K562 (cell line): ENCODE results near the gene AGRP. TPM values are rescaled to one million over a fixed set of nuclear protein-coding genes. Genes with fewer than 3 reads are reported as not detected.

Experiments
- ATF7 ChIP-seq: fragments of 450-650 bp; IDR thresholded peaks from 2 replicates; pipeline ENCODE4 v1.7.1; 2014; ENCODE audit warnings: mild to moderate bottlenecking, moderate library complexity
- BHLHE40 ChIP-seq: IDR thresholded peaks from 2 replicates; pipeline ENCODE4 v1.6.1; 2011; ENCODE audit warnings: low read length, improper control_type of control experiment
- CREB3L1 ChIP-seq: fragments of 450-650 bp; IDR thresholded peaks from 2 replicates; pipeline ENCODE4 v1.6.1; 2014; ENCODE audit warnings: low read depth, mild to moderate bottlenecking, moderate library complexity, borderline replicate concordance
- DMBX1 ChIP-seq: fragments of 250-450 bp; sonication (Bioruptor Pico); IDR thresholded peaks from 2 replicates; pipeline ENCODE4 v1.8.0; 2022; ENCODE audit warnings: inconsistent platforms, mild to moderate bottlenecking, moderate library complexity, borderline replicate concordance
- E2F8 ChIP-seq: fragments of 450-650 bp; IDR thresholded peaks from 2 replicates; pipeline ENCODE4 v1.7.1; 2018; ENCODE audit warnings: mild to moderate bottlenecking, low read depth; ENCODE audit not compliant: partially characterized antibody
- ESRRA ChIP-seq: fragments of 450-650 bp; IDR thresholded peaks from 2 replicates; pipeline ENCODE4 v1.6.1; 2014; ENCODE audit warnings: low read depth, mild to moderate bottlenecking, moderate library complexity, borderline replicate concordance
- ETV1 ChIP-seq: fragments of 450-650 bp; conservative IDR thresholded peaks from 2 replicates; pipeline ENCODE4 v1.6.1; 2016; ENCODE audit warnings: missing genetic modification characterization, control low read depth, low read depth, missing compliant biosample characterization
- JUN ChIP-seq, 2 experiments: sonication (generic) in 1 of 2; formaldehyde crosslinking in 1 of 2; IDR thresholded peaks; 2 replicates each; pipeline versions ENCODE4 v1.6.1 to v1.8.0; 2012 to 2022; ENCODE audit warnings: borderline replicate concordance in 2 of 2, mild to moderate bottlenecking in 2 of 2, improper control_type of control experiment in 1 of 2, low read depth in 1 of 2, low read length in 1 of 2, missing genetic modification reagents in 1 of 2
- JUNB ChIP-seq: fragments of 450-650 bp; formaldehyde crosslinking; conservative IDR thresholded peaks from 2 replicates; pipeline ENCODE4 v1.4.0; 2020; ENCODE audit warnings: mild to moderate bottlenecking
- KAT8 ChIP-seq: fragments of 450-650 bp; IDR thresholded peaks from 2 replicates; pipeline ENCODE4 v1.6.1; 2016; ENCODE audit warnings: low read depth, mild to moderate bottlenecking
- MAX ChIP-seq: sonication (generic); formaldehyde crosslinking; IDR thresholded peaks from 2 replicates; pipeline ENCODE4 v1.9.0; 2022; ENCODE audit warnings: mild to moderate bottlenecking, missing genetic modification reagents
- NEUROD1 ChIP-seq: fragments of 150-350 bp; IDR thresholded peaks from 2 replicates; pipeline ENCODE4 v1.6.1; 2014; ENCODE audit warnings: borderline replicate concordance, low read length, low read depth; ENCODE audit not compliant: partially characterized antibody
- SOX6 ChIP-seq: fragments of 450-650 bp; IDR thresholded peaks from 2 replicates; pipeline ENCODE4 v1.6.1; 2014; ENCODE audit warnings: mild to moderate bottlenecking
- TCF7L2 ChIP-seq: fragments of 150-350 bp; IDR thresholded peaks from 2 replicates; pipeline ENCODE4 v1.6.1; 2016; ENCODE audit warnings: low read depth, mild to moderate bottlenecking, low read length, moderate library complexity
- TFAM ChIP-seq: fragments of 250-450 bp; sonication (Bioruptor Pico); conservative IDR thresholded peaks from 2 replicates; pipeline ENCODE4 v1.5.0; 2021; ENCODE audit warnings: mild to moderate bottlenecking, moderate library complexity
- ZNF24 ChIP-seq: fragments of 450-650 bp; IDR thresholded peaks from 2 replicates; pipeline ENCODE4 v1.6.1; 2016
- ZNF512 ChIP-seq: IDR thresholded peaks from 2 replicates; pipeline ENCODE4 v1.6.1; 2016; ENCODE audit warnings: missing genetic modification characterization, missing compliant biosample characterization
- ZNF584 ChIP-seq: fragments of 200-800 bp; sonication (Bioruptor generic); IDR thresholded peaks from 2 replicates; pipeline ENCODE4 v1.6.1; 2016; ENCODE audit warnings: low read depth, mild to moderate bottlenecking, missing genetic modification characterization, missing compliant biosample characterization
- polyA plus RNA-seq, 8 experiments: library from polyadenylated mRNA; depleted of rRNA in 4 of 8; stranded (reverse) in 5 of 8; unstranded in 3 of 8; fragments of >200 nt; fragmentation: Nextera tagmentation in 2 of 8; fragmentation: Illumina TruSeq in 1 of 8; extraction: Ambion mirVana in 2 of 8; extraction: Trizol in 1 of 8; gene quantifications; 2 replicates each; pipeline versions ENCODE4 v1.2.1 to v1.2.3, GENCODE V29; 2011 to 2014; ENCODE audit warnings: inconsistent platforms in 1 of 8, missing spikeins in 1 of 8
- total RNA-seq, 7 experiments: library from RNA; depleted of rRNA in 6 of 7; stranded (reverse); fragments of >200 nt in 6 of 7; fragmentation: Illumina TruSeq in 2 of 7; extraction: Trizol in 2 of 7; gene quantifications; 2 replicates each; pipeline versions ENCODE4 v1.2.1 to v1.2.3, GENCODE V29; 2011 to 2021; ENCODE audit warnings: low replicate concordance in 1 of 7

Gene AGRP
- total and polyA plus RNA-seq, 9 of the 15 experiments (the other 6 are each of a cell fraction or from before 2014, with no cell fraction given) = not detected

- TF ChIP-seq SOX6 (peak; percentile 36; the same call in 1 of the 2 replicates), ESRRA (peak; percentile 41; the same call in 1 of the 2 replicates), ZNF512 (tag) (no peak), JUN (IDR thresholded peaks at IDR 0.05; ENCODE audit: borderline replicate concordance, low read depth, low read length) (peak; percentile 90), JUN (CRISPR knock-in tag; IDR thresholded peaks at IDR 0.05; ENCODE audit: borderline replicate concordance) (no peak), JUNB (CRISPR knock-in tag) (0 out of 2 replicates have a peak, but pooled peaks have one; percentile 67), TFAM (CRISPR knock-in tag) (no peak), NEUROD1 (no peak), MAX (peak; percentile 51), ATF7 (peak; percentile 89), CREB3L1 (0 out of 2 replicates have a peak, but pooled peaks have one; percentile 25), E2F8 (peak; percentile 39), TCF7L2 (no peak), ETV1 (tag) (peak; percentile 95), DMBX1 (CRISPR knock-in tag) (peak; percentile 36; the same call in 1 of the 2 replicates), BHLHE40 (peak; percentile 88), KAT8 (no peak), ZNF584 (peak; percentile 69), ZNF24 (peak; percentile 69)
Observed at GRCh38 chr16:67504031-67505021, 21.0 kb upstream of the AGRP start (continued).
